GM15510 (cell line): ENCODE results near the gene KDM2B.

Experiments
- POLR2A ChIP-seq: IDR thresholded peaks from 3 replicates; pipeline ENCODE4 v1.6.1; 2011; ENCODE audit warnings: borderline replicate concordance; ENCODE audit not compliant: insufficient read length; ENCODE audit errors: extremely low read depth

The KDM2B gene

DNA sequence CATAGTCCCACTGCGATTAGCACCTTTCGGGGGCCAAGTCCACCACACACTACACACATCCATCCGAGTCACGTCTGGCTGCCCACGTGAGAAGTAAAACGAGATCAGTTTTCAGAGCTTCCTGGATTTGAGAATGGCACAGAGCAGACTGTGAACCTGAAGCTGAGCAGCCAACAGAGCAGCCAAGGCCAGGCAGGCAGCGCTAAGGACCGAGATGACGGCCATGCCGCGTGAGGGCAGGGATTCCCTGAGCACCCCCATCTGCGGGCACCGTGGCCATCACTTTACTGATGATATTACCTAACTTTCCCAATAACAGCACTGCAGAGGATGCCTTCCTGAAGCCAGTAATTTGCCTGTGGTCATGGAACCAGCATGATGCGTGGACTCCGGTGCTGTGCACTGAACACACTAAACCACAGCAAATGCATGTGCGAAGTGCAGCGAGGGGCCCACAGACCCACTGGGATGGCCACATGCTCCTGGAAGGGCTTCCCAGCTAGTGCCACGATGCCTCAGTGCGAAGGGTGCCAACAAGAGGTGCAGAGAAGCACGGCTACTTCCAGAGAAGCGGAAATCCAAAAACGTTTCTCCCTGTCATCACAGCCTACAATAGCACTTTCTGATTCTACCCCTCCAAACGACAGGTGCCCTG, 124.9 kb downstream of the KDM2B start:
- TF ChIP-seq POLR2A: no peak

DNA sequence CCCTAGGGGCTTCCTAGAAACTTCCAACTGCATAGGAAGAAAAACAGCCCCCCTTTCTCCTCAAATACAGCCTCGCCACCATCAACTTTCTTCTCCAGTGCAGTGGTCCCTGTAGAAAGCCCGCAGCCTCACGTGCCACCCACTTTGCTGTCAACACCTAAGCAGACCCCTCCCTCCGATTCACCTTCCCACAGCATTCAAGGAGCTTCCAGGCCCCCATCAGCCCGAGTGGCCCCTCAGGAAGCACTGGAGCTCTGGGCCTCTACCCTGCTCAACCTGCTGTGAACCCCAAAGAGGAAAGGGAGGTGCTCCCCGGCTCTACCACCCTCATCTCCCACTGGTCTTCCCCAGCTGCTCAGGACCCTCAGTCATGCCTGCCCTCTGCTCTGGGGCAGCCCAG, 125.9 kb downstream of the KDM2B start:
- no peak for TF ChIP-seq POLR2A

DNA sequence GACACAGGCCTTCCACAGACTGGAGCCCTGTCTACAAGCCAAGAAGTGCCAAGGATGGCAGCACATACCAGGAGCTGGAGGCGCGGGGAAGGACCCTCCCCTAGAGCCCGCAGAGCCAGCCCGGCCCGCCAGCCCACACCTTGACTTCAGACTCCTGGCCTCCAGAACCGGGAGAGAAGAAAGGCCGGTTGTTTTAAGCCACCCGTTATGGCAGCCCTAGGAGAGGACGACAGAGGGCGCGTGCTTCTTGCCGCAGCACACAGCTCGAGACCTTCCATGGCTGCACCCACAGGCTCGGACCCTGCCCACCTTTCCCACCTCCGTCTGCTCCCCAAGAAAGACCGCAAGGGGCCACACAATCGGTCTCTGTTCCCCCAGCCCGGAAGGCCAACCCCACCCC, 127.2 kb downstream of the KDM2B start:
- TF ChIP-seq POLR2A: no peak

DNA sequence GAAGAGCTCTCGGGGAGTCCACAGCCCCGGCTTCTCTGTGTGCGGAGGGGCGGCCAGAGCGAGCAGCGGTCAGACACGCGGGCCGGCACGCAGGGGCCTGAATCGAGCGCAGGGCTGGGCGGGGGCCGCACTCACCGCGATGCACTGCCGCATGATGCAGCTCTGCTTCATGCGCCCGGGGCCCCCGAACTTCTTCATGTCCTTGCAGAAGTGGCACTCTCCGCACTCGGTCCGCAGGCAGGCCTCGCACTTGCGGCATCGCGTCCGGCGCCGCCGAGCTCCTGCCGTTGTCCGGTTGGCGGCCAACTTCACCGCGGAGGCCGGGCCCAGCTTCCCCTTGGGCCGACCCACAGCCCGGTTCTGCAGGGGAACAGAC, 127.8 kb downstream of the KDM2B start:
- no peak for TF ChIP-seq POLR2A

DNA sequence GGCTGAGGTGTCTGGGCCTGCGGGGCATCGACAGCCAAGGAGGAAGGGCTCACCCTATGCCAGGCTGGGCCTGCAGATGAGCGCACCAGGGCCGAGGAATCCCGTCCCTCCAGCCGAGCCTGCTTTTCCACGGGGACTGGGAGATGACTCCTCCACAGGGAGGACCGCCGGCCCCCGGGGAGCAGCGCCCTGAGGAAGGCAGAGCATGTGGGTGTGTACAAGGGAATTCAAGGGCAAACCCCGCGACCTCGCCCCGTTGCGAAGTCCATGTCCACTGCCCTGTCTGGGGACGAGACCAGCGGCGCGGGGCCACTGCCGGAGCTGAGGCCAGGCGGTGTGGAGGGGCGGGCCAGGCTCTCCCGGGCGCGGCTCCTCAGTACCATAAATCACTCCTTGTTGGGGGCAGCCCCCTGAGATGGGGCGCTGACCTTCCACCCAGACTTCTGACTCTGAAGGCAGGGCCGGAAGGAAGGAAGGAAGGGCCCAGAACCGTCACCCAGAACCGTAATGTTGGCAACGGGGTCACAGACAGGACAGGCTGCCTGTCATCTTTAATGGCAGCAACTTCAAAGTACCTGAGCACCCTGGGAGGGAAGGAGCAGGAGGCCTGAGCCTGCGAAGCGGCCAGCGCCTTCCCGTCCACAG, 128.4 kb downstream of the KDM2B start:
- TF ChIP-seq POLR2A: no peak

DNA sequence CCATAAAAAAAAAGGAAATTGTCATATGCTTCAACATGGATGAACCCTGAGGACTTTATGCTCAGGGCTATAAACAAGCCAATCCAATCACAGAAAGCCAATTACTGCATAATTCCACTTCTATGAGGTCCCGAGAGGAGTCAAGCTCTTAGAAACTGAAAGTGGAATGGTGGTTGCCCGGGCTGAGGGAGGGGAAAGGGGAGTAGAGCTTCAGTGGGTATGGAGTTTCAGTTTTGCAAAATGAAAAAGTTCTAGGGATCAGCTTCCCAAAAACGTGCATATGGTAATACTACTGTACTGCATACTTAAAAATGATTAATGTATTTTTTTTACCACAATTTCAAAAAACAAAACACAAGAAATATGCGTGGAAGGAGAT, 128.9 kb downstream of the KDM2B start:
- no peak for TF ChIP-seq POLR2A

DNA sequence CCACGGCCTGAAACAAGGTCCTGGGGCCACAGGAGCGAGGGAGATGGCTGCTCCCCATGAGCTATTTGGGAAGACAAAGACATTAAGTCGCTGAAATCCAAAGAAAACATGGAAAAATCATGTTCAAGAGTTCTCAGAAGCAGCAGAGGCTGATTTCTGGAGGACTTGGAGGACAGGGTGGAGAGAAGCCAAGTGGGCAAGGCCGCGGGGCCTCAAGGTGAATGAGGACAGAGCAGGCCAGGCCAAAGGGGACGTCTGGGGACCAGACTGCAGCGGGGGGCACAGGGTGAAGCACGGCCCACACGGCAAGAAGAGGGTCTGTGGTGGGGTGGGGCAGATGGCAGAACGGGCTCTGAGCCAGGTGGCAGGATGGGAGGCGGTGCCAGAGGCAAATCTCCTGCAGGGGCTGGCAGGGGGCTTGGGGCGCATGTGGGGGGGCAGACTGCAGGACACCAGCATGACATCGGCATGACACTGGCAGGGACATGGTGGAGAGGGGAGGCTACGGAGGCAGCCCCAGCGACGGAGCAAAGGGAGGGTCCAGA, 132.0 kb downstream of the KDM2B start:
- TF ChIP-seq POLR2A: no peak

DNA sequence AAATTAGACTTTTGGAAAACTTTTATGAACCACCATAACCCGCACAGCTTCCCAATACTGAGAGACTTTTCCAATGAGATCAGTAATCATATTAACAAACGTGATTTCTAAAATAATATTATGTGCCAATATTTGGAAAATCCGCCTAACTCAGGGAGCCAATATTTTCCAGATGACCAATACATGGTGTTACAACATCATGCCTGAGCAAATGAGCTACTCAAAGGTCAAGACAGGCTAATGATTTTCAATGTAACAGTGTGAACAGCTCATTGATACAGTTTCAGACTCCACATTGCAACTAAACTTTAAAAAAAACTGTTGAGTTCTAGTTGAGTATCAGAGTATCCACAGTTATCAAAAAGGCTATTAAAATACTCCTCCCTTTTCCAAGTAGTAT, 134.1 kb downstream of the KDM2B start:
- TF ChIP-seq POLR2A: no peak

DNA sequence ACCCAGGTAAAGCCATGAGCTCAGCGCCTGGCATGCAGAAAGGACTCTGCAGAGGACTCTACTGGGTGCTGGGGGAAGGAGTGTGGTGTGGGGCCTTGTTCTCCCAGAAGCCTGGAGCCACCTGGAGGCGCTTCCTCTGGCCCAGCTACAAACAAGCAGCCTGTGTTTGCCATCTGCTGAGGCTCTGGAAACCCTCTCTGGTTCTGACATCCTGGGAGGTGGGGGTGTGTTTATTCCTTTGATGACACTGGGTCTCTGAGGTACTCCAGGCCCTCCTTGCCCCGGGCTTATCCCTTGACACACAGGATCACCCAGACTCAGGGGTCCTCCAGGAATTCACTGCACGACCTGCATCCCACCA, 136.0 kb downstream of the KDM2B start:
- TF ChIP-seq POLR2A: no peak

DNA sequence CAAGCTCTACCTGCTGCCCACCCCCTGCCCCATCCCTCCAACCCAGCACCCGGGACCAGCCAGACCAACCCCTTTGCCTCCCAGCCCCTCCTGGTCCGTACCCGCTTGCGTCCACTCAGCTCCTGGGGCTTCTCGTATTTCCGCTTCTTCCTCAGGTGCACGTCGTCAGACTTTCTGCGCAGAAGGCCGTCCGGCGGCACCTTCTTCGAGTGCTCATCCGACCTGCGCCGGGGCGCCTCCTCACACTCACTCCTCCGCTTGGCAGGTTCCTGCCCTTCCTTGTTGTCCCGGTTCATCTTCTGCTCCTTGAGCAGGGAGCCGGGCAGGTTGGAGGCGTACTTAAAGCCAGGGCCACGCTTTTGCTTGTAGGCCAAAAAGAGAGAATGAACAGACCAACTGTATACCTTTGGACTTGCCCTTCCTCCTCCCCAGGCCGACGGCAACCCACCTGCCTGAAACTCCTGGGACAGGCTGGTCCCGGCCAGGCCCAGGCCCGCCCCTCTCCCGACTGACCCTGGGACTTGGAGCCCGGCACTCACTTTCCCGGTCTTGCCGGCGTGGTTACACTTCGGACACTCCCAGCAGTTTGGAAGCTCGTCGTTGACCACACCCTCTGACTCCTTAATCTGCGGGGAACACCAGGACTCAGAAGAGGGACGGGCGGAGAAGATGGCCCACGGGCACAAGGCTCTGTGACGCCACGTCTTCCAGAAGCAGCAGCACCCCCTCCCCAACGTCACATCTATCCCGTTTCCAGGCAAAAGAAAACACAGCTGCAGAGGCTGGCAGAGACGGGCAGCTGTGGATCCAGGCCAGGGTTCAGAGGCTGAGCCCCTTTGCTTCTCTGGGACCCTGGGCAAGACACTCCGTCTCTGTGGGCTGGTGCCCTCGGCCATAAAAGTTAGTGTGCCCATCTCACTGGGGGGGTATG, 136.6 kb downstream of the KDM2B start:
- TF ChIP-seq POLR2A: no peak

DNA sequence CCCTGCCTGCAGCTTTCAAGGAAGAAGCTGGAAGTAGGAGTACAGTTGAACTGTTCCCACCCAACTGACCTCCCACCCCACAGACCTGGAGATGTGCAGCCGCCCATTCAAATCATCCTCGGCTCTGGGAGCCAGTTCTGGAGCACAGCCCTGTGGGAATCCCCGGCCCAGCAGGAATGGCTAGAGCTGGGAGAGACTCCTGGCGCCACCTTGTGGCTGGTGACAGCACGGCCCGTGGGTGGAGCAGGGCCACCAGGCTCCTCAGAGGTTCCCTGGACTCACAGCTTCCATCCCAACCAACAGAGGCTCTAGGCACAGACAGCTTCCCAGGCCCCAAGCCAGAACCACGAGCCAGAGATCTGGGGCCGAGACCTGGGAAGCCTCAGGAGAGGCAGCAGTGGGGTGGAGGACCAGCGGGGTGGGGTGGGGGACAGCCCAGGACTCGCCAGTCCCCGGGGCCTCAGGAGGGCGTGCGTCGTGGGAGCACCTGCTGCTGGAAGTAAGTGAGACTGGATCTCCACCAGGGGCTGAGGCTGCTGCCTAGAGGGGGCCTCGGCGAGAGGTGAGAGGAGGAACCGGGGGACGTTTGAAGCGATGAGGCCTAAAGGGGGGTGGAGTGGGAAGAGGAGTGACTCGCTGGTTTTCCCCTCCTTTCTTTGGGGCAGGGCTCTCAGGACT, 137.5 kb downstream of the KDM2B start:
- no peak for TF ChIP-seq POLR2A

DNA sequence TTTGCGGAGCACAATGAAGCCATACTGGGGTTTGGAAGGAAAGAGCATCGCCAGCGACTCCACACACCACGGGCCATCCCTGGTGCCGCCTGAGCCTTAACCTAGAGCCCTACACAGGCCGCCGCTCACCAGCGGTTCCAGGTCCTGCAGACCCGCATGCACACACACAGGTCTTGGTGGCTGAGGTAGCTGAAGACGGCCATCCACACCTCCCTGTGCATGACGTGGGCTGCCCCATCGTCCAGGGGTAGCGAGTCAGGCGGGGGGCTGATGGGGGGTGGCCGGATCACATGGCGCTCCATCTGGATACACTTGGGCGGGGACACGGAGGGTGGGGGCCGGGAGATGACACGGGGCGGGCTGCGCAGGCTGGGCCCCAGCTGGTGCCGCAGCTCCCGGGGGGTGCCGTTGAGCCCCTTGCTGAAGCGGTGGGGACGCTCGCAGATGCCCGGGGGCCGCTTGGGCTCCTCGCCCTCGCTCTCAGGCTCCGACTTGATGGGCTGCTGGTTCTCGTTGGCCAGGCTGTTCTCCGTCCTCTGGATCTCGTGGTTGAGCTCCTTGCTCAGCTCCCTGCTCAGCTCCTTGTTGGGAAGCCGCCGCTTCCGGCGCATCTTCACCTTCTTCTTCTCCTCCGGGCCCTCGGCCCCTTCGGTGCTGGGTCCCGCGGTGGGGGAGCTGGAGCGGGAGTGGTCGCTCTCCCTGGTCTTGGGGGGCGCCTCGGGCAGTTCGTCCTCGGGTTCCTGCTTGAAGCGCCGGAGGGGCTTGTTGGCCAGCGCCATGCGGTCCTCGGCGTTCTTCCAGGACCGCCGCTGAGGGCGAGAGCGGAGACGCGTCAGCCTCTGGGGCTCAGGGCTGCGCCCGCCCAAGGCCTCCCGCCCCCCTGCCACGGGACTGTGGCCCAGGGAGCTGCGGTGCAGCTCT, 138.5 kb downstream of the KDM2B start:
- TF ChIP-seq POLR2A: no peak

DNA sequence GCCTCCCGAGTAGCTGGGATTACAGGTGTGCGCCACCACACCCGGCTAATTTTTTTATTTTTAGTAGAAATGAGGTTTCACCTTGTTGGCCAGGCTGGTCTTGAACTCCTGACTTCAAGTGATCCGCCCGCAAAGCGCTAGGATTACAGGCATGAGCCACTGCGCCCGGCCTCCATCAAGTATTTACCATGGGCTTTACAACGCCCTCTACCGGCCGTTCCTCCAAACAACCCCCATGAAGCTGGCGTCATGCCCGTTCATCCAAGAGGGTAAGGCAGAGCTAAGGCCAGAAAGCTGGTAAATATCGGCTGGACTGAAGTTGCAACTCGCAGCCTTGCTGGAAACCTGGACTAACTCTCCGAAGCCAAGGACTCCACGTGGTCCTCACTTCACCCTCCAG, 139.3 kb downstream of the KDM2B start:
- TF ChIP-seq POLR2A: no peak

DNA sequence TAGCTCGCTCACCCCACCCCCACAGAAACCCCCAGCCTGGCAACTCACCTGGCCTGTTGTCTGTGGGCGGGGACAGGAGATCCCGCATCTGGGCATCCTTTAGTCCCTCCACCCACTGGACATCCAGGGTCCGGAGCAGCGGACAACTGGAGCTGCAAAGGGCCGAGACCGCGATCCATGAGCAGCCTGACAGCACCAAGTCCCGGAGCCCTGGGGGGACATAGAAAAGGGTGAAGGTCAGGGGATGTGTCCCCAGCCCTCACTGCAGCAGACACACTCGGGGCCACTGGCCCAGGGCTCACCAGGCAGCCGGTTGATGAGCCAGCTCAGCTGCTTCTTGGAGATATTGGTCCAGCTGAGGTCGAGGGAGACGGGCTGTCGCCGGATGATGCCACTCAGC, 140.1 kb downstream of the KDM2B start:
- TF ChIP-seq POLR2A: no peak
